GM19099 (cell line): ENCODE measurements around the gene CACNA2D3.

ENCODE experiments used
- POLR2A ChIP-seq: IDR thresholded peaks from 3 replicates; pipeline ENCODE4 v1.6.1; 2011; ENCODE audit warnings: low read depth; ENCODE audit not compliant: insufficient read length; ENCODE audit errors: extremely low read depth

CACNA2D3 gene

GRCh38 chr3:54580453-54580852, 458.1 kb downstream of the CACNA2D3 start:
- no peak for TF ChIP-seq POLR2A

GRCh38 chr3:54582424-54582823, 460.1 kb downstream of the CACNA2D3 start:
- TF ChIP-seq POLR2A = no peak

GRCh38 chr3:54591157-54591556, 468.8 kb downstream of the CACNA2D3 start:
- no peak for TF ChIP-seq POLR2A

GRCh38 chr3:54593653-54594052, 471.3 kb downstream of the CACNA2D3 start:
- no peak for TF ChIP-seq POLR2A

GRCh38 chr3:54596087-54596486, 473.7 kb downstream of the CACNA2D3 start:
- TF ChIP-seq POLR2A = no peak

- no peak for TF ChIP-seq POLR2A
Measured at GRCh38 chr3:54599716-54600115, 477.4 kb downstream of the CACNA2D3 start.

GRCh38 chr3:54600441-54601204, 478.3 kb downstream of the CACNA2D3 start:
- no peak for TF ChIP-seq POLR2A

GRCh38 chr3:54604495-54604894, 482.1 kb downstream of the CACNA2D3 start:
- TF ChIP-seq POLR2A = no peak

- no peak for TF ChIP-seq POLR2A
Measured at GRCh38 chr3:54608041-54608440, 485.7 kb downstream of the CACNA2D3 start.

- TF ChIP-seq POLR2A = no peak
Measured at GRCh38 chr3:54619053-54619452, 496.7 kb downstream of the CACNA2D3 start.

GRCh38 chr3:54619531-54619930, 497.2 kb downstream of the CACNA2D3 start:
- TF ChIP-seq POLR2A = no peak

- no peak for TF ChIP-seq POLR2A
Measured at GRCh38 chr3:54621184-54621583, 498.8 kb downstream of the CACNA2D3 start.

- no peak for TF ChIP-seq POLR2A
Measured at GRCh38 chr3:54622678-54623077, 500.3 kb downstream of the CACNA2D3 start.

- TF ChIP-seq POLR2A = no peak
Measured at GRCh38 chr3:54625805-54626787, 503.7 kb downstream of the CACNA2D3 start.

- no peak for TF ChIP-seq POLR2A
Measured at GRCh38 chr3:54628888-54629441, 506.6 kb downstream of the CACNA2D3 start.
